Measurements from ENCODE around the gene CFAP90. TPM values are rescaled to one million over a fixed set of nuclear protein-coding genes. Genes with fewer than 3 reads are reported as not detected.

CFAP90 gene
- total and polyA plus RNA-seq, 8 donors, result 0.61 to 7.4 (median 1.2) TPM

DNA sequence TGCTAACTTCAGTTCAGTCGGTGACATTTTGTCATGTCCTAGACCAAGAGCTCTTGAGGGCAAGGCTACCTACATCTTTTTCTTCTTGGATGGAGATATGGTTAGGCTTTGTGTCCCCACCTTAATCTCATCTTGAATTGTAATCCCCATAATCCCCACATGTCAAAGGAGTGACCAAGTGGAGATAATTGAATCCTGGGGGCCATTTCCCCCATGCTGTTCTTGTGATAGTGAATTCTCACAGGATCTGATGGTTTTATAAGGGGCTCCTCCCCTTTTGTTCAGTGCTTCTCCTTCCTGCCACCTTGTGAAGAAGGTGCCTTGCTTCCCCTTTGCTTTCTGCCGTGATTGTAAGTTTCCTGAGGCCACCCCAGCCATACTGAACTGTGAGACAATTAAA is 2.1 kb upstream of the CFAP90 start:
- Histone ChIP-seq H3K27me3 (no peaks in the 10 kb centered on the region), H3K4me1 (peaks cover 11 to 14% (median 13%) of the 10 kb centered on the region in 3 donors), H3K4me3 (no peak overlapping the region), H3K9me3 (no peaks in the 10 kb centered on the region), H3K27ac (no peak overlapping the region), H3K36me3 (no peaks in the 10 kb centered on the region)
- intact Hi-C loops (cut with DNase I), result no loop called here
- TF ChIP-seq, protein P1, sequence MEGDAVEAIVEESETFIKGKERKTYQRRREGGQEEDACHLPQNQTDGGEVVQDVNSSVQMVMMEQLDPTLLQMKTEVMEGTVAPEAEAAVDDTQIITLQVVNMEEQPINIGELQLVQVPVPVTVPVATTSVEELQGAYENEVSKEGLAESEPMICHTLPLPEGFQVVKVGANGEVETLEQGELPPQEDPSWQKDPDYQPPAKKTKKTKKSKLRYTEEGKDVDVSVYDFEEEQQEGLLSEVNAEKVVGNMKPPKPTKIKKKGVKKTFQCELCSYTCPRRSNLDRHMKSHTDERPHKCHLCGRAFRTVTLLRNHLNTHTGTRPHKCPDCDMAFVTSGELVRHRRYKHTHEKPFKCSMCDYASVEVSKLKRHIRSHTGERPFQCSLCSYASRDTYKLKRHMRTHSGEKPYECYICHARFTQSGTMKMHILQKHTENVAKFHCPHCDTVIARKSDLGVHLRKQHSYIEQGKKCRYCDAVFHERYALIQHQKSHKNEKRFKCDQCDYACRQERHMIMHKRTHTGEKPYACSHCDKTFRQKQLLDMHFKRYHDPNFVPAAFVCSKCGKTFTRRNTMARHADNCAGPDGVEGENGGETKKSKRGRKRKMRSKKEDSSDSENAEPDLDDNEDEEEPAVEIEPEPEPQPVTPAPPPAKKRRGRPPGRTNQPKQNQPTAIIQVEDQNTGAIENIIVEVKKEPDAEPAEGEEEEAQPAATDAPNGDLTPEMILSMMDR (IDR thresholded peaks at IDR 0.05), result no peak
- DNase-seq, result no peak
- no peak for ATAC-seq
- 91 to 98% methylated on average over 2 of the region's 2 CpGs for WGBS, 2 donors
- no peak for FAIRE-seq

- intact Hi-C loops (cut with DNase I), result no loop called here
- no peaks in the 10 kb centered on the region for H3K36me3 ChIP-seq
- FAIRE-seq, result no peak
- ATAC-seq, result no peak
- peaks cover 11 to 14% (median 13%) of the 10 kb centered on the region in 3 donors for H3K4me1 ChIP-seq
- no peaks in the 10 kb centered on the region for H3K27me3 ChIP-seq
- peak overlapping the region in 2 of 4 donors; percentile 57 to 71 for H3K27ac ChIP-seq
- 95 to 96% methylated on average over 1 of the region's 1 CpG for WGBS, 2 donors
- TF ChIP-seq, protein P1 (IDR thresholded peaks at IDR 0.05), result no peak
- no peak overlapping the region for H3K4me3 ChIP-seq
- no peak for DNase-seq
- no peaks in the 10 kb centered on the region for H3K9me3 ChIP-seq
Observed at GRCh38 chr5:7852542-7852941, 1.6 kb upstream of the CFAP90 start.

GRCh38 chr5:7851617-7852289 is 820 bp upstream of the CFAP90 start:
- FAIRE-seq, result no peak
- H3K4me3 ChIP-seq, result peak overlapping the region in 2 of 4 donors; percentile 58 to 70
- DNase-seq, result peak in 5 of 6 donors; percentile 74 to 90 (median 85)
- peak; percentile 86 to 88 (median 87) for ATAC-seq
- peaks cover 11 to 14% (median 13%) of the 10 kb centered on the region in 3 donors for H3K4me1 ChIP-seq
- TF ChIP-seq, protein P1 (IDR thresholded peaks at IDR 0.05), result no peak
- intact Hi-C loops (cut with DNase I), result no loop called here
- H3K27me3 ChIP-seq, result no peaks in the 10 kb centered on the region
- 13 to 16% methylated on average over 8 of the region's 8 CpGs for WGBS, 2 donors
- H3K36me3 ChIP-seq, result no peaks in the 10 kb centered on the region
- H3K9me3 ChIP-seq, result no peaks in the 10 kb centered on the region
- peak overlapping the region; percentile 33 to 71 (median 56) for H3K27ac ChIP-seq

DNA sequence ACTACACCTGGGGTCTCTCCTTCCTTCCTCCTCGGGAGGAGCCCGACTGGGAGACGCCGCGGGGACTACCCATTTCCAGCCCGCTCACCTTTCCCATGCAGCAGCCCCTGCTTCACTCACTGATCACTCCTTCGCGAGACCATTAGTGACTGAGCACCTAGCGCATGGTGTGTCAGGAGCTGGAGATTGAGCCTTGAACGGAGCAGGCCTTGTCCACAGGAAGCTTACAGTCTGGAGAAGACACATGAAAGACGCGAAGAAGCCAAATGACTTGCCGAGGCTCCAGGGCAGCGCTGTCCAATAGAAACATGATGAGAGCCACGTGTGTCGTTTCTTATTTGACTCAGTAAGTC is 283 bp upstream of the CFAP90 start:
- Histone ChIP-seq H3K4me1 (peaks cover 11 to 14% (median 13%) of the 10 kb centered on the region in 3 donors), H3K36me3 (no peaks in the 10 kb centered on the region), H3K9me3 (no peaks in the 10 kb centered on the region), H3K27ac (peak overlapping the region; percentile 33 to 71 (median 56)), H3K27me3 (no peaks in the 10 kb centered on the region), H3K4me3 (peak overlapping the region; percentile 18 to 70 (median 60))
- ATAC-seq (peak; percentile 13 to 30 (median 22)), DNase-seq (no peak), FAIRE-seq (no peak)
- 17 to 19% methylated on average over 14 to 16 of the region's 16 CpGs for WGBS, 2 donors
- TF ChIP-seq, protein P1 (IDR thresholded peaks at IDR 0.05), result no peak
- intact Hi-C loops (cut with DNase I), result no loop called here

Data from pancreas (tissue), 10 donors.